ENCODE measurements around the gene CERK. TPM values are rescaled to one million over a fixed set of nuclear protein-coding genes. Genes with fewer than 3 reads are reported as not detected.

CERK gene
- total and polyA plus RNA-seq, 10 donors: 13.7 to 47.1 (median 34.8) TPM

GRCh38 chr22:46776876-46777608 lies 39.0 kb upstream of the CERK start:
- no peaks in the 10 kb centered on the region for H3K27me3 ChIP-seq (replicated peaks in 1 of 7)
- 39 to 46% (median 44%) methylated on average over 18 of the region's 18 CpGs for WGBS, 5 donors
- H3K4me1 ChIP-seq: peaks cover 61 to 95% (median 90%) of the 10 kb centered on the region in 6 donors
- no peaks in the 10 kb centered on the region for H3K9me3 ChIP-seq
- H3K27ac ChIP-seq: peak overlapping the region; percentile 43 to 91 (median 80)
- peaks cover 0 to 24% (median 0%) of the 10 kb centered on the region in 6 donors for H3K36me3 ChIP-seq
- TF ChIP-seq POLR2A (IDR thresholded peaks at IDR 0.05): no peak
- no peak for TF ChIP-seq CTCF (IDR thresholded peaks at IDR 0.05 in 8 of 11, conservative IDR thresholded peaks at IDR 0.05 in 3 of 11)
- no peak for TF ChIP-seq POLR2AphosphoS5 (IDR thresholded peaks at IDR 0.05)
- peak overlapping the region in 1 of 8 donors; percentile 54 for H3K4me3 ChIP-seq
- peak; percentile 67 for DNase-seq
- intact Hi-C loops (cut with DNase I; ENCODE audit: low total_unique reads): no loop called here

GRCh38 chr22:46775850-46776826 lies 38.1 kb upstream of the CERK start:
- peak; percentile 74 for DNase-seq
- peak overlapping the region in 1 of 8 donors; percentile 54 for H3K4me3 ChIP-seq
- intact Hi-C loops (cut with DNase I; ENCODE audit: low total_unique reads): no loop called here
- H3K27ac ChIP-seq: peak overlapping the region; percentile 72 to 91 (median 81)
- peaks cover 65 to 93% (median 88%) of the 10 kb centered on the region in 6 donors for H3K4me1 ChIP-seq
- no peaks in the 10 kb centered on the region for H3K9me3 ChIP-seq
- H3K27me3 ChIP-seq (replicated peaks in 1 of 7): no peaks in the 10 kb centered on the region
- H3K36me3 ChIP-seq: peaks cover 0 to 25% (median 0%) of the 10 kb centered on the region in 6 donors
- TF ChIP-seq POLR2AphosphoS5 (IDR thresholded peaks at IDR 0.05): peak in 2 of 3 donors; percentile 69 to 74
- no peak for TF ChIP-seq POLR2A (IDR thresholded peaks at IDR 0.05)
- WGBS, 5 donors: 61 to 69% (median 63%) methylated on average over 22 of the region's 22 CpGs

DNA sequence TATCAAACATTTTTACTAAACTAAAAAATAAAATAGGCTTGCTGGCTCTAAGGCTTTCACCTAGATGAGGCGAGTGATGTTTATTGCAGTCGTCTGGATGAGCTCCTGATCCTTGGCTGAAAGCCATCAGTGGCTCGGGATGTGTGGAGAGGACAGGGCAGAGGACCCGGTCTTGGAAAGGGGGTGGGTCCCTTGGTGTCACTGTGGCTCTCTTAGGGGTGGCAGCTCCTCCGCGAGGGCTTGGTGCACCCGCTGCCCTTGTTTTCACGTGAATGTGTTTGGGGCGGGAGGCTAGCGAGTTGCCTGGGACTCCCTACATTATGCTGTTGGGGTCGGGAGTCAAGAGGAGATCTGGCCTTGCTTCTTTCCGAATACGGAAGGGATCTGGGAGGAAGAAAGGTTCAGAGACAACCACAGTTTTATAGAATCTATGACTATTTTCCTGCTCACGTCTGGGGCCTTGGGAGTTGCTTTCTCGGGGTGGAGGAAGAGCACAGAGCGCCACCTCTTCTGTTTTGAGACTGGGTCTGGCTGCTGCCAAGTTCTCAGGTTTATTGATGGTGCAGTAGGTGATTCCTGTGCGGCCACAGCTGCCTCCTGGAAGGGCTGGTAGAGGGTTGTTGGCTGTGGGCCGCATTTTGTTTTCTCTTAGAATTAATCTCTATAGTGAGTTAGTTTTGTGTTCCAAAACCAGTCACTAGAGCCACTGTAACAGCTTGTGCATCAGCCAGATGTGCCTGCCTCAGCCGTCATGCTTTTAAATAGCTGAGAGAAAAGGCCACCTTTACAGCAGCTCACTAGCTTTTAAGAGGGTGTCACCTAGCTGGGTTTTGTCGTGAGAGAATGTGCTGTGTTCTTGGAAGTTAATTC lies 37.2 kb upstream of the CERK start:
- intact Hi-C loops (cut with DNase I; ENCODE audit: low total_unique reads): no loop called here
- peaks cover 65 to 93% (median 88%) of the 10 kb centered on the region in 6 donors for H3K4me1 ChIP-seq
- no peak for TF ChIP-seq POLR2AphosphoS5 (IDR thresholded peaks at IDR 0.05)
- TF ChIP-seq CTCF (IDR thresholded peaks at IDR 0.05 in 8 of 11, conservative IDR thresholded peaks at IDR 0.05 in 3 of 11): no peak
- no peak for TF ChIP-seq POLR2A (IDR thresholded peaks at IDR 0.05)
- WGBS, 5 donors: 54 to 71% (median 58%) methylated on average over 19 to 20 of the region's 20 CpGs
- peaks cover 0 to 17% (median 0%) of the 10 kb centered on the region in 6 donors for H3K36me3 ChIP-seq
- H3K9me3 ChIP-seq: no peaks in the 10 kb centered on the region
- H3K27ac ChIP-seq: peak overlapping the region; percentile 72 to 91 (median 81)
- no peaks in the 10 kb centered on the region for H3K27me3 ChIP-seq (replicated peaks in 1 of 7)
- peak; percentile 82 for DNase-seq
- H3K4me3 ChIP-seq: peak overlapping the region in 3 of 8 donors; percentile 14 to 54 (median 23)

All from spleen (tissue), 11 donors.